Tibial artery (tissue), 4 donors: ENCODE measurements around the gene RBM33.

Source experiments
- DNase-seq, 2 donors: peaks; one replicate each; pipeline ENCODE4 v3.0.0-alpha.2; 2019
- H3K27ac ChIP-seq, 2 donors: fragments of 200-600 bp; sonication (generic) in 1 of 2; 1 replicate in 1 of 2; 2 replicates in 1 of 2; pipeline ENCODE4 v1.5.1; 2018 to 2019; ENCODE audit warnings: mild to moderate bottlenecking in 1 of 2
- H3K27me3 ChIP-seq, 2 donors: fragments of 200-600 bp; sonication (generic) in 1 of 2; one replicate each; pipeline versions ENCODE4 v1.5.1 to v1.6.0; 2016 to 2019
- H3K36me3 ChIP-seq, 3 donors: fragments of 200-600 bp; sonication (generic) in 2 of 3; one replicate each; pipeline ENCODE4 v1.5.1; 2016 to 2019; ENCODE audit warnings: mild to moderate bottlenecking in 2 of 3
- H3K4me1 ChIP-seq, 4 donors: fragments of 200-600 bp; sonication (generic) in 2 of 4; 1 replicate in 3 of 4; 2 replicates in 1 of 4; pipeline ENCODE4 v1.5.1; 2016 to 2019
- H3K4me3 ChIP-seq, 2 donors: fragments of 200-600 bp; sonication (generic) in 1 of 2; 1 replicate in 1 of 2; 2 replicates in 1 of 2; pipeline ENCODE4 v1.5.1; 2018 to 2019; ENCODE audit warnings: mild to moderate bottlenecking in 2 of 2
- H3K9me3 ChIP-seq, 3 donors: fragments of 200-600 bp; sonication (generic) in 1 of 3; one replicate each; pipeline ENCODE4 v1.5.1; 2016 to 2019
- CTCF ChIP-seq, 2 experiments: fragments of 200-600 bp in 1 of 2; fragments of 450-650 bp in 1 of 2; IDR thresholded peaks; one replicate each; pipeline ENCODE4 v1.5.1; 2017 to 2019; ENCODE audit warnings: antibody characterized with exemption in 2 of 2, mild to moderate bottlenecking in 1 of 2, moderate library complexity in 1 of 2
- intact Hi-C: fragments of 100-400 bp; cut with DNase I; formaldehyde crosslinking; loops from one replicate; pipeline ENCODE4 v1.15.0; 2023; ENCODE audit warnings: low total_unique reads

Gene RBM33

GRCh38 chr7:155619634-155620271 lies 24.7 kb upstream of the RBM33 start:
- no peak for TF ChIP-seq CTCF (IDR thresholded peaks at IDR 0.05)

GRCh38 chr7:155620497-155620896 lies 24.0 kb upstream of the RBM33 start:
- no peak for DNase-seq
- Histone ChIP-seq H3K27me3 (peaks cover 0 to 13% of the 10 kb centered on the region in 2 donors), H3K36me3 (no peaks in the 10 kb centered on the region), H3K4me1 (no peaks in the 10 kb centered on the region), H3K27ac (no peak overlapping the region), H3K4me3 (no peak overlapping the region), H3K9me3 (peaks cover 0 to 5% (median 4%) of the 10 kb centered on the region in 3 donors)
- intact Hi-C loops: no loop called here
- TF ChIP-seq CTCF (IDR thresholded peaks at IDR 0.05): no peak

More at GRCh38 chr7:155619634-155620271, 24.7 kb upstream of the RBM33 start:
- Histone ChIP-seq H3K36me3 (no peaks in the 10 kb centered on the region), H3K4me3 (no peak overlapping the region), H3K4me1 (no peaks in the 10 kb centered on the region), H3K9me3 (no peaks in the 10 kb centered on the region), H3K27me3 (peaks cover 0 to 13% of the 10 kb centered on the region in 2 donors), H3K27ac (no peak overlapping the region)
- DNase-seq: no peak
- intact Hi-C loops: no loop called here

GRCh38 chr7:155621418-155621980 lies 23.0 kb upstream of the RBM33 start:
- Histone ChIP-seq H3K27ac (no peak overlapping the region), H3K4me1 (no peaks in the 10 kb centered on the region), H3K27me3 (peaks cover 0 to 13% of the 10 kb centered on the region in 2 donors), H3K4me3 (no peak overlapping the region), H3K9me3 (peaks cover 0 to 8% (median 4%) of the 10 kb centered on the region in 3 donors), H3K36me3 (no peaks in the 10 kb centered on the region)
- intact Hi-C loops: no loop called here
- DNase-seq: no peak
- TF ChIP-seq CTCF (IDR thresholded peaks at IDR 0.05): no peak

- H3K36me3 ChIP-seq: no peaks in the 10 kb centered on the region
- intact Hi-C loops: no loop called here
These were observed 20.0 kb upstream of the RBM33 start for GRCh38 chr7:155624412-155624811.

GRCh38 chr7:155625557-155625956 lies 18.9 kb upstream of the RBM33 start:
- TF ChIP-seq CTCF (IDR thresholded peaks at IDR 0.05): no peak
- DNase-seq: no peak
- peaks cover 0 to 23% (median 8%) of the 10 kb centered on the region in 3 donors for H3K9me3 ChIP-seq
- H3K27me3 ChIP-seq: peaks cover 0 to 13% of the 10 kb centered on the region in 2 donors
- intact Hi-C loops: no loop called here
- H3K36me3 ChIP-seq: no peaks in the 10 kb centered on the region
- no peak overlapping the region for H3K4me3 ChIP-seq
- no peak overlapping the region for H3K27ac ChIP-seq
- H3K4me1 ChIP-seq: no peaks in the 10 kb centered on the region

More at GRCh38 chr7:155624412-155624811, 20.0 kb upstream of the RBM33 start:
- no peak overlapping the region for H3K4me3 ChIP-seq
- DNase-seq: no peak
- no peak overlapping the region for H3K27ac ChIP-seq
- peaks cover 0 to 13% of the 10 kb centered on the region in 2 donors for H3K27me3 ChIP-seq
- H3K4me1 ChIP-seq: no peaks in the 10 kb centered on the region
- peaks cover 0 to 14% (median 7%) of the 10 kb centered on the region in 3 donors for H3K9me3 ChIP-seq
- TF ChIP-seq CTCF (IDR thresholded peaks at IDR 0.05): no peak
